Occipital lobe (tissue), 2 donors: ENCODE measurements around the gene DRICH1. TPM values are rescaled to one million over a fixed set of nuclear protein-coding genes. Genes with fewer than 3 reads are reported as not detected.
"Not testable (repeated sequence)": the region's sequence is repeated elsewhere in the genome, so short reads cannot be mapped to it uniquely, and the experiment has no call there.

ENCODE experiments used
- DNase-seq: peaks from one replicate; lab custom pipeline; 2025; lab: John Stamatoyannopoulos, UW
- total RNA-seq: library from RNA; depleted of rRNA; stranded (reverse); fragments of >200 nt; gene quantifications from one replicate; pipeline ENCODE4 v1.2.3, GENCODE V29; 2014

Gene DRICH1
- total RNA-seq, result 0.31 TPM

GRCh38 chr22:23632178-23632577, at the start of gene DRICH1:
TSS of gene DRICH1 (minus strand) at chr22:23632321. CDS start at chr22:23632023, 298 bp downstream.
- DNase-seq, result no peak

GRCh38 chr22:23681026-23681809, 49.1 kb upstream of the DRICH1 start:
- no peak for DNase-seq

GRCh38 chr22:23678133-23678532, 46.0 kb upstream of the DRICH1 start:
- DNase-seq, result no peak

- DNase-seq, result no peak
These were observed 45.5 kb upstream of the DRICH1 start for GRCh38 chr22:23677701-23677995.

GRCh38 chr22:23676841-23677700, 45.0 kb upstream of the DRICH1 start:
- DNase-seq, result not testable (repeated sequence)

- no peak for DNase-seq
These were observed 43.6 kb upstream of the DRICH1 start for GRCh38 chr22:23675502-23676415.

- not testable (repeated sequence) for DNase-seq
These were observed 42.9 kb upstream of the DRICH1 start for GRCh38 chr22:23674886-23675501.

- no peak for DNase-seq
These were observed 41.9 kb upstream of the DRICH1 start for GRCh38 chr22:23673826-23674690.

- DNase-seq, result no peak
These were observed 41.0 kb upstream of the DRICH1 start for GRCh38 chr22:23673050-23673620.

GRCh38 chr22:23672307-23673049, 40.4 kb upstream of the DRICH1 start:
- not testable (repeated sequence) for DNase-seq

GRCh38 chr22:23671387-23671786, 39.3 kb upstream of the DRICH1 start:
- not testable (repeated sequence) for DNase-seq

GRCh38 chr22:23670378-23671295, 38.5 kb upstream of the DRICH1 start:
- DNase-seq, result no peak

- DNase-seq, result not testable (repeated sequence)
These were observed 28.3 kb upstream of the DRICH1 start for GRCh38 chr22:23660381-23660780.

GRCh38 chr22:23657727-23658126, 25.6 kb upstream of the DRICH1 start:
- no peak for DNase-seq

GRCh38 chr22:23655891-23656475, 23.9 kb upstream of the DRICH1 start:
- no peak for DNase-seq

- DNase-seq, result no peak
These were observed 20.6 kb upstream of the DRICH1 start for GRCh38 chr22:23652711-23653110.

GRCh38 chr22:23652286-23652685, 20.2 kb upstream of the DRICH1 start:
- DNase-seq, result no peak

GRCh38 chr22:23651676-23652075, 19.6 kb upstream of the DRICH1 start:
- DNase-seq, result no peak
